ENCODE measurements around the gene SPIN2B.
"Not testable (repeated sequence)": the region's sequence is repeated elsewhere in the genome, so short reads cannot be mapped to it uniquely, and the experiment has no call there.

Gene SPIN2B

GRCh38 chrX:57121162-57121755 is at the start of gene SPIN2B:
Gene SPIN2B, minus strand, starts transcription at chrX:57121548.
- peak within 1 kb of the TSS; percentile 96 for H3K27ac Mint-ChIP-seq
- peak; percentile 99 for ATAC-seq
- peaks cover 25% of the 10 kb centered on the region for H3K4me1 Mint-ChIP-seq
- H3K9me3 Mint-ChIP-seq, result no peaks in the 10 kb centered on the region
- H3K27me3 Mint-ChIP-seq, result no peaks in the 10 kb centered on the region
- peaks cover 14% of the 10 kb centered on the region for H3K36me3 Mint-ChIP-seq
- H3K4me3 Mint-ChIP-seq, result peak within 1 kb of the TSS; percentile 97

GRCh38 chrX:57156397-57157049 is 35.2 kb upstream of the SPIN2B start:
- no peaks in the 10 kb centered on the region for H3K4me1 Mint-ChIP-seq
- no peaks in the 10 kb centered on the region for H3K27me3 Mint-ChIP-seq
- no peak overlapping the region for H3K4me3 Mint-ChIP-seq
- no peak overlapping the region for H3K27ac Mint-ChIP-seq
- no peak for ATAC-seq
- peaks cover 2% of the 10 kb centered on the region for H3K9me3 Mint-ChIP-seq
- peaks cover 47% of the 10 kb centered on the region for H3K36me3 Mint-ChIP-seq

- Mint-ChIP-seq H3K27ac (no peak overlapping the region), H3K4me3 (no peak overlapping the region), H3K9me3 (peaks cover 4% of the 10 kb centered on the region), H3K27me3 (no peaks in the 10 kb centered on the region), H3K4me1 (no peaks in the 10 kb centered on the region), H3K36me3 (peaks cover 48% of the 10 kb centered on the region)
- no peak for ATAC-seq
Observed at GRCh38 chrX:57155171-57155570, 33.8 kb upstream of the SPIN2B start.

GRCh38 chrX:57152222-57152621 is 30.9 kb upstream of the SPIN2B start:
- H3K4me3 Mint-ChIP-seq, H3K4me1 Mint-ChIP-seq, H3K27ac Mint-ChIP-seq, H3K9me3 Mint-ChIP-seq, H3K27me3 Mint-ChIP-seq, ATAC-seq: not testable (repeated sequence)
- peaks cover 63% of the 10 kb centered on the region for H3K36me3 Mint-ChIP-seq

GRCh38 chrX:57138674-57139073 is 17.3 kb upstream of the SPIN2B start:
- no peak overlapping the region for H3K4me3 Mint-ChIP-seq
- ATAC-seq, result no peak
- peaks cover 7% of the 10 kb centered on the region for H3K4me1 Mint-ChIP-seq
- H3K9me3 Mint-ChIP-seq, result no peaks in the 10 kb centered on the region
- H3K27ac Mint-ChIP-seq, result no peak overlapping the region
- no peaks in the 10 kb centered on the region for H3K27me3 Mint-ChIP-seq
- H3K36me3 Mint-ChIP-seq, result peaks cover 8% of the 10 kb centered on the region

- H3K36me3 Mint-ChIP-seq, result peaks cover 8% of the 10 kb centered on the region
- no peaks in the 10 kb centered on the region for H3K9me3 Mint-ChIP-seq
- H3K27me3 Mint-ChIP-seq, result no peaks in the 10 kb centered on the region
- no peak for ATAC-seq
- H3K4me1 Mint-ChIP-seq, result peaks cover 7% of the 10 kb centered on the region
- no peak overlapping the region for H3K27ac Mint-ChIP-seq
- H3K4me3 Mint-ChIP-seq, result no peak overlapping the region
Observed at GRCh38 chrX:57137501-57137900, 16.2 kb upstream of the SPIN2B start.

GRCh38 chrX:57137073-57137472 is 15.7 kb upstream of the SPIN2B start, which contains the start of gene SPIN2A:
Gene SPIN2A, minus strand, starts transcription at chrX:57137397. Its CDS starts 800 bp downstream, at chrX:57136597.
- not testable (repeated sequence) for H3K27me3 Mint-ChIP-seq, H3K27ac Mint-ChIP-seq, H3K4me3 Mint-ChIP-seq

GRCh38 chrX:57136589-57136988 is 15.2 kb upstream of the SPIN2B start:
- H3K9me3 Mint-ChIP-seq, H3K27me3 Mint-ChIP-seq, ATAC-seq, H3K36me3 Mint-ChIP-seq, H3K27ac Mint-ChIP-seq, H3K4me1 Mint-ChIP-seq, H3K4me3 Mint-ChIP-seq: not testable (repeated sequence)

More at GRCh38 chrX:57137073-57137472, 15.7 kb upstream of the SPIN2B start, which contains the start of gene SPIN2A:
- H3K36me3 Mint-ChIP-seq, H3K4me1 Mint-ChIP-seq, H3K9me3 Mint-ChIP-seq, ATAC-seq: not testable (repeated sequence)

GRCh38 chrX:57135287-57135686 is 13.9 kb upstream of the SPIN2B start:
- no peak for ATAC-seq
- H3K4me3 Mint-ChIP-seq, result no peak overlapping the region
- no peaks in the 10 kb centered on the region for H3K27me3 Mint-ChIP-seq
- H3K4me1 Mint-ChIP-seq, result no peaks in the 10 kb centered on the region
- no peaks in the 10 kb centered on the region for H3K9me3 Mint-ChIP-seq
- H3K36me3 Mint-ChIP-seq, result peaks cover 8% of the 10 kb centered on the region
- no peak overlapping the region for H3K27ac Mint-ChIP-seq

GRCh38 chrX:57134702-57135101 is 13.4 kb upstream of the SPIN2B start:
- H3K36me3 Mint-ChIP-seq, result peaks cover 8% of the 10 kb centered on the region
- H3K9me3 Mint-ChIP-seq, result no peaks in the 10 kb centered on the region
- H3K4me3 Mint-ChIP-seq, result no peak overlapping the region
- H3K27me3 Mint-ChIP-seq, result no peaks in the 10 kb centered on the region
- ATAC-seq, result no peak
- H3K4me1 Mint-ChIP-seq, result no peaks in the 10 kb centered on the region
- H3K27ac Mint-ChIP-seq, result no peak overlapping the region

- H3K4me1 Mint-ChIP-seq, result no peaks in the 10 kb centered on the region
- no peaks in the 10 kb centered on the region for H3K9me3 Mint-ChIP-seq
- H3K36me3 Mint-ChIP-seq, result peaks cover 8% of the 10 kb centered on the region
- H3K27me3 Mint-ChIP-seq, result no peaks in the 10 kb centered on the region
- no peak overlapping the region for H3K27ac Mint-ChIP-seq
- no peak overlapping the region for H3K4me3 Mint-ChIP-seq
- no peak for ATAC-seq
Observed at GRCh38 chrX:57133706-57134105, 12.4 kb upstream of the SPIN2B start.

GRCh38 chrX:57133284-57133683 is 11.9 kb upstream of the SPIN2B start:
- H3K4me3 Mint-ChIP-seq, H3K27ac Mint-ChIP-seq, ATAC-seq, H3K36me3 Mint-ChIP-seq, H3K9me3 Mint-ChIP-seq, H3K27me3 Mint-ChIP-seq, H3K4me1 Mint-ChIP-seq: not testable (repeated sequence)

GRCh38 chrX:57132046-57132445 is 10.7 kb upstream of the SPIN2B start:
- Mint-ChIP-seq H3K27me3 (no peaks in the 10 kb centered on the region), H3K4me3 (no peak overlapping the region), H3K27ac (no peak overlapping the region), H3K9me3 (no peaks in the 10 kb centered on the region), H3K36me3 (peaks cover 8% of the 10 kb centered on the region), H3K4me1 (no peaks in the 10 kb centered on the region)
- ATAC-seq, result no peak

- ATAC-seq, result no peak
- H3K4me1 Mint-ChIP-seq, result peaks cover 25% of the 10 kb centered on the region
- peak overlapping the region; percentile 96 for H3K27ac Mint-ChIP-seq
- H3K4me3 Mint-ChIP-seq, result peak overlapping the region; percentile 97
- no peaks in the 10 kb centered on the region for H3K27me3 Mint-ChIP-seq
- no peaks in the 10 kb centered on the region for H3K9me3 Mint-ChIP-seq
- peaks cover 13% of the 10 kb centered on the region for H3K36me3 Mint-ChIP-seq
Observed at GRCh38 chrX:57121816-57122215, 468 bp upstream of the SPIN2B start.

- H3K4me3 Mint-ChIP-seq, result peak overlapping the region; percentile 97
- peaks cover 14% of the 10 kb centered on the region for H3K36me3 Mint-ChIP-seq
- not testable (repeated sequence) for H3K27me3 Mint-ChIP-seq, H3K9me3 Mint-ChIP-seq, ATAC-seq
- peak overlapping the region; percentile 96 for H3K27ac Mint-ChIP-seq
- H3K4me1 Mint-ChIP-seq, result peaks cover 25% of the 10 kb centered on the region
Observed at GRCh38 chrX:57120619-57121161, 658 bp downstream of the SPIN2B start.

GRCh38 chrX:57119416-57119815 is 1.9 kb downstream of the SPIN2B start:
- no peaks in the 10 kb centered on the region for H3K9me3 Mint-ChIP-seq
- H3K27ac Mint-ChIP-seq, result peak overlapping the region; percentile 49
- H3K27me3 Mint-ChIP-seq, result no peaks in the 10 kb centered on the region
- no peak overlapping the region for H3K4me3 Mint-ChIP-seq
- peaks cover 19% of the 10 kb centered on the region for H3K36me3 Mint-ChIP-seq
- ATAC-seq, result no peak
- H3K4me1 Mint-ChIP-seq, result peaks cover 21% of the 10 kb centered on the region

Measured in stimulated activated memory B cell treated with anti-CD40 and anti-IgM and Interleukin-4, amounts not matched to agents 10 μg/mL and 1 μg/mL and 100 μg/mL, for 72 hours (primary cell).